Astrocyte (in vitro differentiated cells and primary cell): ENCODE measurements around the gene GAD1. TPM values are rescaled to one million over a fixed set of nuclear protein-coding genes. Genes with fewer than 3 reads are reported as not detected.
A peak's percentile ranks its signal among the peaks of the same experiment; 100 is the strongest.

Experiments
- DNase-seq: peaks from one replicate; pipeline ENCODE4 v3.0.0-alpha.2; 2010; ENCODE audit warnings: low read depth
- FAIRE-seq: peaks from 2 replicates; lab custom pipeline; 2011; peaks lifted over from hg19 to GRCh38; lab: Jason Lieb, UNC
- H2AFZ ChIP-seq: 2 replicates; pipeline ENCODE4 v1.6.0; 2012; ENCODE audit warnings: low read depth, low read length, inconsistent platforms
- H3K27ac ChIP-seq: 2 replicates; pipeline ENCODE4 v1.5.1; 2011; ENCODE audit warnings: low read depth, low read length, inconsistent platforms
- H3K27me3 ChIP-seq: 2 replicates; pipeline ENCODE4 v1.6.0; 2011; ENCODE audit warnings: low read length, inconsistent platforms; ENCODE audit not compliant: insufficient read depth
- H3K36me3 ChIP-seq: 2 replicates; pipeline ENCODE4 v1.5.1; 2011; ENCODE audit warnings: low read length, inconsistent platforms; ENCODE audit not compliant: insufficient read depth
- H3K4me1 ChIP-seq: 2 replicates; pipeline ENCODE4 v1.5.1; 2011; ENCODE audit warnings: low read length, inconsistent platforms; ENCODE audit not compliant: insufficient read depth
- H3K4me2 ChIP-seq: 2 replicates; pipeline ENCODE4 v1.6.0; 2012; ENCODE audit warnings: low read length, inconsistent platforms
- H3K4me3 ChIP-seq: 2 replicates; pipeline ENCODE4 v1.5.1; 2011; ENCODE audit warnings: low read depth, mild to moderate bottlenecking, low read length, inconsistent platforms; ENCODE audit not compliant: insufficient read depth
- H3K79me2 ChIP-seq: 2 replicates; pipeline ENCODE4 v1.6.0; 2012; ENCODE audit warnings: mild to moderate bottlenecking, low read length, inconsistent platforms; ENCODE audit not compliant: insufficient read depth
- H3K9ac ChIP-seq: 2 replicates; pipeline ENCODE4 v1.6.0; 2012; ENCODE audit warnings: mild to moderate bottlenecking, low read length, inconsistent platforms
- H3K9me3 ChIP-seq: 2 replicates; pipeline ENCODE4 v1.5.1; 2012; ENCODE audit warnings: low read depth, mild to moderate bottlenecking, low read length, inconsistent platforms; ENCODE audit not compliant: insufficient read depth
- H4K20me1 ChIP-seq: 2 replicates; pipeline ENCODE4 v1.6.0; 2012; ENCODE audit warnings: low read length, inconsistent platforms; ENCODE audit not compliant: insufficient read depth
- H3K27ac Mint-ChIP-seq: one replicate; pipeline ENCODE4 v1.8.0; 2021; ENCODE audit warnings: mild to moderate bottlenecking, mixed read lengths; ENCODE audit not compliant: unreplicated experiment
- H3K27me3 Mint-ChIP-seq: one replicate; pipeline ENCODE4 v1.8.0; 2021; ENCODE audit warnings: low read depth, mixed read lengths; ENCODE audit not compliant: unreplicated experiment
- H3K36me3 Mint-ChIP-seq: one replicate; pipeline ENCODE4 v1.8.0; 2021; ENCODE audit warnings: low read depth, mixed read lengths; ENCODE audit not compliant: unreplicated experiment
- H3K4me1 Mint-ChIP-seq: one replicate; pipeline ENCODE4 v1.8.0; 2021; ENCODE audit warnings: low read depth, mixed read lengths; ENCODE audit not compliant: unreplicated experiment
- H3K4me3 Mint-ChIP-seq: one replicate; pipeline ENCODE4 v1.8.0; 2021; ENCODE audit warnings: mild to moderate bottlenecking, moderate library complexity, mixed read lengths; ENCODE audit not compliant: unreplicated experiment
- H3K9me3 Mint-ChIP-seq: one replicate; pipeline ENCODE4 v1.8.0; 2021; ENCODE audit warnings: mild to moderate bottlenecking, mixed read lengths; ENCODE audit not compliant: unreplicated experiment
- EZH2 ChIP-seq: IDR thresholded peaks from 2 replicates; pipeline ENCODE4 v1.6.1; 2012; ENCODE audit warnings: mild to moderate bottlenecking, low read length, inconsistent platforms; ENCODE audit not compliant: insufficient read depth
- total RNA-seq: library from RNA; stranded (reverse); gene quantifications from 2 replicates; pipeline ENCODE4 v1.2.1, GENCODE V29; 2021
- TF ChIP-seq, protein P1 (sequence below): IDR thresholded peaks from 2 replicates; pipeline ENCODE4 v1.5.1; 2011; ENCODE audit warnings: low read depth, mild to moderate bottlenecking, inconsistent platforms, low read length, moderate library complexity; ENCODE audit not compliant: insufficient read depth

The GAD1 gene
- total RNA-seq, 1 donor from 2014 or later, result 4.5 TPM

GRCh38 chr2:170820757-170821530, 4.3 kb downstream of the GAD1 start:
- Histone ChIP-seq H3K79me2 (no peaks in the 10 kb centered on the region), H3K27me3 (peaks cover 79% of the 10 kb centered on the region), H3K4me2 (peak overlapping the region; percentile 48), H3K4me1 (peaks cover 31% of the 10 kb centered on the region), H3K36me3 (no peaks in the 10 kb centered on the region), H3K9me3 (no peaks in the 10 kb centered on the region), H4K20me1 (peaks cover 19% of the 10 kb centered on the region), H3K9ac (no peak overlapping the region), H2AFZ (no peak overlapping the region), H3K27ac (no peak overlapping the region), H3K4me3 (peak overlapping the region; percentile 33)
- Mint-ChIP-seq H3K4me1 (peaks cover 5% of the 10 kb centered on the region), H3K9me3 (peaks cover 6% of the 10 kb centered on the region), H3K36me3 (peaks cover 5% of the 10 kb centered on the region), H3K4me3 (peak overlapping the region; percentile 37), H3K27me3 (peaks cover 67% of the 10 kb centered on the region), H3K27ac (no peak overlapping the region)
- no peak for DNase-seq
- FAIRE-seq, result no peak
- TF ChIP-seq, protein P1, sequence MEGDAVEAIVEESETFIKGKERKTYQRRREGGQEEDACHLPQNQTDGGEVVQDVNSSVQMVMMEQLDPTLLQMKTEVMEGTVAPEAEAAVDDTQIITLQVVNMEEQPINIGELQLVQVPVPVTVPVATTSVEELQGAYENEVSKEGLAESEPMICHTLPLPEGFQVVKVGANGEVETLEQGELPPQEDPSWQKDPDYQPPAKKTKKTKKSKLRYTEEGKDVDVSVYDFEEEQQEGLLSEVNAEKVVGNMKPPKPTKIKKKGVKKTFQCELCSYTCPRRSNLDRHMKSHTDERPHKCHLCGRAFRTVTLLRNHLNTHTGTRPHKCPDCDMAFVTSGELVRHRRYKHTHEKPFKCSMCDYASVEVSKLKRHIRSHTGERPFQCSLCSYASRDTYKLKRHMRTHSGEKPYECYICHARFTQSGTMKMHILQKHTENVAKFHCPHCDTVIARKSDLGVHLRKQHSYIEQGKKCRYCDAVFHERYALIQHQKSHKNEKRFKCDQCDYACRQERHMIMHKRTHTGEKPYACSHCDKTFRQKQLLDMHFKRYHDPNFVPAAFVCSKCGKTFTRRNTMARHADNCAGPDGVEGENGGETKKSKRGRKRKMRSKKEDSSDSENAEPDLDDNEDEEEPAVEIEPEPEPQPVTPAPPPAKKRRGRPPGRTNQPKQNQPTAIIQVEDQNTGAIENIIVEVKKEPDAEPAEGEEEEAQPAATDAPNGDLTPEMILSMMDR, result no peak
- TF ChIP-seq EZH2, result peak; percentile 55

DNA sequence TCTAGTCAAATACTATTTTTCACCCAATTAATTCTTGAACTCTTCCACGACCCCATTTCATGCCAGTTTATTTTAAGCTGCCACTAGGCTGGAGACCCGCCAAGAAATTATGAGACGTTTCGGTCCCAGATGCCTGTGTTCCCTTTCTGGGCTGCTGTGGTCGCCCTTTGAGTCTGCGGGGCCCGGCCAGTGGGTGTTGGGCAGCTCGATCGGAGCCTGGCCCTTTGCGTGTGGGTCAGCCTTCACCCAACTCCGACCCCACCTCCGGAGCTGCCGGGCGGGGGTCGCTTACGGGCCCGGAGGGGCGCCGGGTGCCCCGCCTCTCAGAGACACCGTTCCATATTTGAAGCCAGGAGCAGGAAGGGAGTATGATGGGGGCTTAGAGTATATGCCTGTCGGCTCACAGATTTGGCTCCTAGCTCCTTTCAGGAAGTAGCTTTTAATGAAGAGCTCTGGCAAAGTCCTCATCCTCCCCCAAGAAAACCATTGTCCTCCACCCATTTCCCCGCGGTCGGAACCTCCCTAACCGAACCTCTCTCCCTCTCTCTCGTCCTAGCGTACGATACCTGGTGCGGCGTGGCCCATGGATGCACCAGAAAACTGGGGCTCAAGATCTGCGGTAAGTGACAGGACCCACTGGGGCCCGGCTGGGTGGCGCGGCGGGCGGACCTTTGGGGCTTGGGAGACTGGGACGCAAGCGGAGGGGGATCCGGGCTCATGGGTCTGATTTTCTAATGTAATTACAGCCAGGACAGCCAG, 5.0 kb downstream of the GAD1 start:
- Histone ChIP-seq H3K79me2 (no peaks in the 10 kb centered on the region), H3K4me2 (peak overlapping the region; percentile 76), H2AFZ (no peak overlapping the region), H3K4me1 (peaks cover 25% of the 10 kb centered on the region), H3K4me3 (no peak overlapping the region), H3K9me3 (no peaks in the 10 kb centered on the region), H3K27ac (no peak overlapping the region), H3K9ac (no peak overlapping the region), H4K20me1 (peaks cover 15% of the 10 kb centered on the region), H3K36me3 (no peaks in the 10 kb centered on the region), H3K27me3 (peaks cover 77% of the 10 kb centered on the region)
- TF ChIP-seq, protein P1, result no peak
- TF ChIP-seq EZH2, result peak; percentile 31
- H3K36me3 Mint-ChIP-seq, result peaks cover 5% of the 10 kb centered on the region
- no peak for FAIRE-seq
- H3K9me3 Mint-ChIP-seq, result peaks cover 6% of the 10 kb centered on the region
- H3K27me3 Mint-ChIP-seq, result peaks cover 74% of the 10 kb centered on the region
- H3K27ac Mint-ChIP-seq, result no peak overlapping the region
- DNase-seq, result no peak
- H3K4me3 Mint-ChIP-seq, result no peak overlapping the region
- H3K4me1 Mint-ChIP-seq, result peaks cover 5% of the 10 kb centered on the region
